Neuronal stem cell (in vitro differentiated cells): ENCODE results near the gene CSGALNACT2.
"Not testable (repeated sequence)": the region's sequence is repeated elsewhere in the genome, so short reads cannot be mapped to it uniquely, and the experiment has no call there.

ENCODE experiments used
- DNase-seq: peaks from one replicate; pipeline ENCODE4 v3.0.0-alpha.2; 2013; ENCODE audit warnings: low spot score
- H2AFZ ChIP-seq: one replicate; pipeline ENCODE4 v1.6.1; 2013; ENCODE audit warnings: mild to moderate bottlenecking, low read length, inconsistent platforms
- H2AK5ac ChIP-seq: 2 replicates; pipeline ENCODE4 v1.6.1; 2013; ENCODE audit warnings: low read depth, mild to moderate bottlenecking, inconsistent platforms, low read length, moderate library complexity, mixed read lengths
- H2BK120ac ChIP-seq: 2 replicates; pipeline ENCODE4 v1.6.1; 2013; ENCODE audit warnings: low read depth, mild to moderate bottlenecking, inconsistent platforms, low read length, moderate library complexity, mixed read lengths
- H2BK12ac ChIP-seq: one replicate; pipeline ENCODE4 v1.6.1; 2013; ENCODE audit warnings: low read length, inconsistent platforms
- H2BK15ac ChIP-seq: 2 replicates; pipeline ENCODE4 v1.6.1; 2013; ENCODE audit warnings: mild to moderate bottlenecking, low read length, inconsistent platforms, mixed read lengths
- H2BK5ac ChIP-seq: one replicate; pipeline ENCODE4 v1.6.1; 2013; ENCODE audit warnings: inconsistent platforms, mild to moderate bottlenecking, low read length, moderate library complexity
- H3K14ac ChIP-seq: one replicate; pipeline ENCODE4 v1.6.1; 2013; ENCODE audit warnings: low read length, inconsistent platforms
- H3K18ac ChIP-seq: 2 replicates; pipeline ENCODE4 v1.6.1; 2013; ENCODE audit warnings: low read length, inconsistent platforms
- H3K23ac ChIP-seq: 2 replicates; pipeline ENCODE4 v1.6.1; 2013; ENCODE audit warnings: low read depth, mild to moderate bottlenecking, mixed read lengths, low read length, inconsistent platforms; ENCODE audit not compliant: poor library complexity
- H3K27ac ChIP-seq: replicated peaks from 3 replicates; pipeline ENCODE4 v1.5.1; 2013; ENCODE audit warnings: low read length, inconsistent platforms
- H3K27me3 ChIP-seq, 3 experiments: 2 replicates each; pipeline ENCODE4 v1.6.1; 2013; ENCODE audit warnings: low read length in 3 of 3, mild to moderate bottlenecking in 2 of 3, inconsistent platforms in 1 of 3, low read depth in 1 of 3, mixed read lengths in 1 of 3, moderate library complexity in 1 of 3; ENCODE audit not compliant: control insufficient read depth in 3 of 3, insufficient read depth in 3 of 3
- H3K36me3 ChIP-seq, 2 donors: replicated peaks in 1 of 2; 2 replicates each; pipeline ENCODE4 v1.6.1; 2013; ENCODE audit warnings: low read length in 2 of 2; ENCODE audit not compliant: control insufficient read depth in 2 of 2, insufficient read depth in 2 of 2
- H3K4ac ChIP-seq: 2 replicates; pipeline ENCODE4 v1.6.1; 2013; ENCODE audit warnings: inconsistent platforms, mild to moderate bottlenecking, low read length, moderate library complexity
- H3K4me1 ChIP-seq, 2 donors: 1 replicate in 1 of 2; 2 replicates in 1 of 2; pipeline ENCODE4 v1.6.1; 2013; ENCODE audit warnings: low read length in 2 of 2, low read depth in 1 of 2; ENCODE audit not compliant: control insufficient read depth in 2 of 2, insufficient read depth in 1 of 2
- H3K4me2 ChIP-seq: one replicate; pipeline ENCODE4 v1.6.1; 2013; ENCODE audit warnings: mild to moderate bottlenecking, low read length, inconsistent platforms; ENCODE audit not compliant: insufficient read depth, poor library complexity, severe bottlenecking
- H3K4me3 ChIP-seq, 2 donors: 2 replicates each; pipeline ENCODE4 v1.5.1; 2013; ENCODE audit warnings: low read length in 2 of 2, mild to moderate bottlenecking in 2 of 2, inconsistent platforms in 1 of 2, moderate library complexity in 1 of 2
- H3K79me1 ChIP-seq: one replicate; pipeline ENCODE4 v1.6.1; 2013; ENCODE audit warnings: low read depth, mild to moderate bottlenecking, inconsistent platforms, low read length, moderate library complexity
- H3K9ac ChIP-seq: one replicate; pipeline ENCODE4 v1.6.1; 2013; ENCODE audit warnings: mild to moderate bottlenecking, low read depth, low read length, inconsistent platforms; ENCODE audit not compliant: poor library complexity
- H3K9me3 ChIP-seq, 2 donors: replicated peaks in 1 of 2; 2 replicates each; pipeline versions ENCODE3 to v1.6.1; 2013; ENCODE audit warnings: low read length in 2 of 2, mild to moderate bottlenecking in 2 of 2, inconsistent platforms in 1 of 2, low read depth in 1 of 2, mixed read lengths in 1 of 2, moderate library complexity in 1 of 2; ENCODE audit not compliant: control insufficient read depth in 2 of 2, insufficient read depth in 1 of 2
- H4K8ac ChIP-seq: one replicate; pipeline ENCODE4 v1.6.1; 2013; ENCODE audit warnings: low read depth, mild to moderate bottlenecking, inconsistent platforms, low read length, moderate library complexity
- H4K91ac ChIP-seq: one replicate; pipeline ENCODE4 v1.6.1; 2013; ENCODE audit warnings: low read length, low read depth, mild to moderate bottlenecking, inconsistent platforms; ENCODE audit not compliant: poor library complexity
- WGBS, 2 donors: extraction: QIAGEN DNeasy Blood & Tissue Kit; methylation state at CpG; one replicate each; pipeline ENCODE4 v1.1.7; 2013; ENCODE audit warnings: missing lambda C conversion rate in 2 of 2, mixed read lengths in 1 of 2; ENCODE audit not compliant: insufficient read length in 2 of 2, insufficient replicate concordance in 1 of 2; ENCODE audit errors: extremely low coverage in 2 of 2; 5-methylcytosine and 5-hydroxymethylcytosine counted together

The CSGALNACT2 gene

DNA sequence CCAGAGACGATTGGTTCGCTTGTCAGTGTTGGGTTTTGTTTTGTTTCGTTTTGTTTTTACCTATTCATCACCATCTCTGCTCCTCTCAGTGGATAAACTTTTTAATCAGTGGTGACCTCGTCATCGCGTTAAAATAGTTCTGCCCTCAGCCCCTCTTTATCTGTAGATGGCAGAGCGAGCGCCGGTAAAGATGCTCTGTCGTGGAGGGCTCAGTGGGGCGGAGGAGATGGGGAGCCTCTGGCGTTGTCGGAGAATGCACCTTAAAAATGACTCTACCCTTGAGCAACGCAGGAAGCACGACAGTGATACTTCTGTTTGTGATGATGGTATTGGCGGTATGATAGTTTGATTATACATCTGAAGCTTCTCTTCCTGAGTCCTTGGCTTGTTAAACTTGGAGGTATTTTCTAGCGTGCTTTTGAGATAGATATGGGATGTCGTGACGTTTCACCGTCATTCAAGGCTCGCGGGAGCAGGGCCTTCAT is 554 bp downstream of the CSGALNACT2 start:
- no CpG with 5 or more reads among the region's 22 CpGs for WGBS, 2 donors
- H3K27me3 ChIP-seq = no peaks in the 10 kb centered on the region
- peak overlapping the region; percentile 91 for H2BK5ac ChIP-seq
- H4K8ac ChIP-seq = no peak overlapping the region
- H3K9ac ChIP-seq = peak overlapping the region; percentile 78
- H3K9me3 ChIP-seq = no peaks in the 10 kb centered on the region
- DNase-seq = no peak
- no peak overlapping the region for H3K4ac ChIP-seq
- H3K14ac ChIP-seq = no peak overlapping the region
- H2AFZ ChIP-seq = peak overlapping the region; percentile 99
- H2BK12ac ChIP-seq = no peak overlapping the region
- peak overlapping the region; percentile 94 for H3K18ac ChIP-seq
- peaks cover 3% of the 10 kb centered on the region for H3K79me1 ChIP-seq
- H2BK120ac ChIP-seq = no peak overlapping the region
- H3K4me3 ChIP-seq = peak overlapping the region; percentile 87 to 98
- peaks cover 0 to 2% of the 10 kb centered on the region in 2 donors for H3K4me1 ChIP-seq
- H3K36me3 ChIP-seq = peaks cover 0 to 3% of the 10 kb centered on the region in 2 donors
- H3K27ac ChIP-seq = no peak overlapping the region
- H2BK15ac ChIP-seq = no peak overlapping the region
- H4K91ac ChIP-seq = no peak overlapping the region
- peak overlapping the region; percentile 77 for H3K4me2 ChIP-seq
- H2AK5ac ChIP-seq = no peak overlapping the region
- H3K23ac ChIP-seq = no peak overlapping the region

DNA sequence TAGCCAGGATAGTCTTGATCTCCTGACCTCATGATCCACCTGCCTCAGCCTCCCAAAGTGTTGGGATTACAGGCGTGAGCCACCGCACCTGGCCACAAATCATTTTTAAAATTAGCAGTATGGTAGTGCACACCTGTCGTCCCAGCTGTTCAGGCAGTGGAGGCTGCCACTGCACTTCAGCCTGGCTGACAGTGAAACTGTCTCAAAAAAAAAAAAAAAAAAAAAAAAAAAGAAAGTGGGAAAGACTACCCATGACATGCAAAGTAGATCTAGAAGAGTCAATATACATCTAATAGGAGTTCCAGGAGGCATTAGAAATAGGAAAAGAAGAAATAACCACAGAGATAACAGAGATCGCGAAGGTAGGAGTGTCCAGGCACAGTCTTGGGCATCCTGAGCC is 3.2 kb downstream of the CSGALNACT2 start:
- no peak overlapping the region for H2BK12ac ChIP-seq
- no peak overlapping the region for H2BK5ac ChIP-seq
- peaks cover 0 to 2% of the 10 kb centered on the region in 2 donors for H3K4me1 ChIP-seq
- no peak overlapping the region for H2AK5ac ChIP-seq
- H2BK15ac ChIP-seq = no peak overlapping the region
- no peak overlapping the region for H4K8ac ChIP-seq
- no peak overlapping the region for H2BK120ac ChIP-seq
- no peak overlapping the region for H3K18ac ChIP-seq
- no peak overlapping the region for H3K4me3 ChIP-seq
- peaks cover 0 to 3% of the 10 kb centered on the region in 2 donors for H3K36me3 ChIP-seq
- no peak overlapping the region for H3K23ac ChIP-seq
- WGBS, 2 donors = no CpG with 5 or more reads among the region's 5 CpGs
- H4K91ac ChIP-seq = no peak overlapping the region
- no peak overlapping the region for H2AFZ ChIP-seq
- H3K4ac ChIP-seq = no peak overlapping the region
- H3K9ac ChIP-seq = no peak overlapping the region
- no peaks in the 10 kb centered on the region for H3K9me3 ChIP-seq
- H3K4me2 ChIP-seq = no peak overlapping the region
- peaks cover 7% of the 10 kb centered on the region for H3K79me1 ChIP-seq
- H3K27ac ChIP-seq = no peak overlapping the region
- no peak for DNase-seq
- H3K27me3 ChIP-seq = no peaks in the 10 kb centered on the region
- no peak overlapping the region for H3K14ac ChIP-seq

DNA sequence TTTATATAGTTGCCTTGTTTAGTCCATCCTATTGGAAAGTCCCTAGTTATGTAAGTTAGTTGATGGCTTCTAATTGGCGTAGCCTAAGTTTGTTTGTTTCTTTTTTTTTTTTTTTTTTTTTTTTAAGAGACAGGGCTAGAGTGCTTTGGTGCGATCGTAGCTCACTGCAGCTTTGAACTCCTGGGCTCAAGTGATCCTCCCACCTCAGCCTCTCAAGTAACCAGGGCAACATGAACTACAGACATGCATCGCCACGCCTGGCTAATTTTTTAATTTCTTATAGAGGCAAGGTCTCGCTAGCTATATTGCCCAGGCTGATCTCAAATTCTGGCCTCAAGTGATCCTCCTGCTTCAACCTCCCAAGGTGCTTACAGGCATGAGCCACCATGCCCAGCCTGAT is 7.1 kb downstream of the CSGALNACT2 start:
- H3K27me3 ChIP-seq = no peaks in the 10 kb centered on the region
- no peak overlapping the region for H3K4me2 ChIP-seq
- H3K9me3 ChIP-seq = peaks cover 0 to 9% of the 10 kb centered on the region in 2 donors
- H3K14ac ChIP-seq = no peak overlapping the region
- no peak overlapping the region for H2AK5ac ChIP-seq
- no peak overlapping the region for H2BK5ac ChIP-seq
- no peak overlapping the region for H4K8ac ChIP-seq
- no peak for DNase-seq
- no peak overlapping the region for H3K27ac ChIP-seq
- no CpG with 5 or more reads among the region's 6 CpGs for WGBS, 2 donors
- no peak overlapping the region for H3K4me3 ChIP-seq
- H3K9ac ChIP-seq = no peak overlapping the region
- no peak overlapping the region for H2BK120ac ChIP-seq
- no peak overlapping the region for H2AFZ ChIP-seq
- no peak overlapping the region for H3K18ac ChIP-seq
- no peak overlapping the region for H3K4ac ChIP-seq
- H4K91ac ChIP-seq = no peak overlapping the region
- no peak overlapping the region for H2BK15ac ChIP-seq
- H3K23ac ChIP-seq = no peak overlapping the region
- H2BK12ac ChIP-seq = no peak overlapping the region
- no peaks in the 10 kb centered on the region for H3K4me1 ChIP-seq
- no peaks in the 10 kb centered on the region for H3K36me3 ChIP-seq
- peaks cover 4% of the 10 kb centered on the region for H3K79me1 ChIP-seq

DNA sequence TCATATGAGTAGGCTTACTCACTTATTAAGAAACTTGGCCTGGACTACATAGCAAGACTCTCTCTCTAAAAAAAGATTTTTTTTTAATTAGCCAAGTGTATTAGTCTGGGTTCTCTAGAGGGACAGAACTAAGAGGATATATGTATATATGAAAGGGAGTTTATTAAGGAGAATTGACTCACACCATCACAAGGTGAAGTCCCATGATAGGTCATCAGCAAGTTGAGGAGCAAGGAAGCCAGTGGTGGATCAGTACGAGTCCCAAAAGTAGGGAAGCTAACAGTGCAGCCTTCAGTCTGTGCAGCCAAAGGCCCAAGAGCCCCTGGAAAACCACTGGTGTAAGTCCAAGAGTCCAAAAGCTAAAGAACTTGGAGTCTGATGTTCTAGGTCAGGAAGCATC is 7.7 kb downstream of the CSGALNACT2 start:
- H3K4ac ChIP-seq, H2BK120ac ChIP-seq, H3K23ac ChIP-seq, H2BK12ac ChIP-seq, H2AK5ac ChIP-seq, H3K27ac ChIP-seq, H4K91ac ChIP-seq, H3K9ac ChIP-seq, H3K9me3 ChIP-seq, H4K8ac ChIP-seq, H2BK5ac ChIP-seq, H3K4me1 ChIP-seq, H3K18ac ChIP-seq, H2BK15ac ChIP-seq, DNase-seq, H2AFZ ChIP-seq, H3K14ac ChIP-seq, H3K36me3 ChIP-seq, H3K4me2 ChIP-seq, H3K27me3 ChIP-seq, H3K4me3 ChIP-seq, H3K79me1 ChIP-seq: not testable (repeated sequence)
- no CpG with 5 or more reads among the region's 1 CpG for WGBS, 2 donors
